ENCODE measurements around the gene BRIP1. TPM values are rescaled to one million over a fixed set of nuclear protein-coding genes. Genes with fewer than 3 reads are reported as not detected.

Gene BRIP1
- total RNA-seq, 1 donor from 2014 or later: 18.9 TPM

- Mint-ChIP-seq H3K27me3 (no peaks in the 10 kb centered on the region), H3K4me1 (ENCODE audit: unreplicated experiment) (no peaks in the 10 kb centered on the region), H3K4me3 (no peak overlapping the region), H3K36me3 (peaks cover 10% of the 10 kb centered on the region), H3K27ac (no peak overlapping the region), H3K9me3 (no peaks in the 10 kb centered on the region)
- no peak for DNase-seq (ENCODE audit: extremely low spot score, unreplicated experiment)
- TF ChIP-seq, protein P1, sequence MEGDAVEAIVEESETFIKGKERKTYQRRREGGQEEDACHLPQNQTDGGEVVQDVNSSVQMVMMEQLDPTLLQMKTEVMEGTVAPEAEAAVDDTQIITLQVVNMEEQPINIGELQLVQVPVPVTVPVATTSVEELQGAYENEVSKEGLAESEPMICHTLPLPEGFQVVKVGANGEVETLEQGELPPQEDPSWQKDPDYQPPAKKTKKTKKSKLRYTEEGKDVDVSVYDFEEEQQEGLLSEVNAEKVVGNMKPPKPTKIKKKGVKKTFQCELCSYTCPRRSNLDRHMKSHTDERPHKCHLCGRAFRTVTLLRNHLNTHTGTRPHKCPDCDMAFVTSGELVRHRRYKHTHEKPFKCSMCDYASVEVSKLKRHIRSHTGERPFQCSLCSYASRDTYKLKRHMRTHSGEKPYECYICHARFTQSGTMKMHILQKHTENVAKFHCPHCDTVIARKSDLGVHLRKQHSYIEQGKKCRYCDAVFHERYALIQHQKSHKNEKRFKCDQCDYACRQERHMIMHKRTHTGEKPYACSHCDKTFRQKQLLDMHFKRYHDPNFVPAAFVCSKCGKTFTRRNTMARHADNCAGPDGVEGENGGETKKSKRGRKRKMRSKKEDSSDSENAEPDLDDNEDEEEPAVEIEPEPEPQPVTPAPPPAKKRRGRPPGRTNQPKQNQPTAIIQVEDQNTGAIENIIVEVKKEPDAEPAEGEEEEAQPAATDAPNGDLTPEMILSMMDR (conservative IDR thresholded peaks at IDR 0.05): no peak
Measured at GRCh38 chr17:61816538-61816937, 46.8 kb downstream of the BRIP1 start.

GRCh38 chr17:61815863-61816503 lies 47.3 kb downstream of the BRIP1 start:
- Mint-ChIP-seq H3K27ac (no peak overlapping the region), H3K4me1 (ENCODE audit: unreplicated experiment) (no peaks in the 10 kb centered on the region), H3K9me3 (no peaks in the 10 kb centered on the region), H3K36me3 (peaks cover 9% of the 10 kb centered on the region), H3K4me3 (no peak overlapping the region), H3K27me3 (no peaks in the 10 kb centered on the region)
- TF ChIP-seq, protein P1 (conservative IDR thresholded peaks at IDR 0.05): no peak
- DNase-seq (ENCODE audit: extremely low spot score, unreplicated experiment): no peak

DNA sequence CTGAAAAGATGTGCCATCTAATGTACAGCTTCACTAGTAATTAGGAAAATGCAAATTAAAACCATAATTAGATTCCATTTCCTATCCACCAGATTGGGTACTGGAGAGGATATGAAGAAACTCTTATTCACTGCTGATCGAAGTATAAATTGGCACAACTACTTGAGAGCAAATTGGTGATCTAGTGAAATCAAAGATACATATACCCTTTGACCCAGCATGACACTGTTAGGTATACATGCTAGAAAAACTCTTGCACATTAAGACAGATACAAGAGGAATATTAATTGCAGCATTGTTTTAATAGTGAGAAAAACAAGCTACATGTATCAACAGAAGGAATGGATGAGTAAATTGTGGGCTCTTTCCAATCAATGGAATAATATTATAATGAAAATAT lies 48.8 kb downstream of the BRIP1 start:
- Mint-ChIP-seq H3K9me3 (no peaks in the 10 kb centered on the region), H3K4me1 (ENCODE audit: unreplicated experiment) (peaks cover 5% of the 10 kb centered on the region), H3K27ac (no peak overlapping the region), H3K27me3 (no peaks in the 10 kb centered on the region), H3K4me3 (no peak overlapping the region), H3K36me3 (peaks cover 3% of the 10 kb centered on the region)
- TF ChIP-seq, protein P1 (conservative IDR thresholded peaks at IDR 0.05): no peak
- no peak for DNase-seq (ENCODE audit: extremely low spot score, unreplicated experiment)

- Mint-ChIP-seq H3K27ac (no peak overlapping the region), H3K4me3 (peak overlapping the region; percentile 9), H3K9me3 (no peaks in the 10 kb centered on the region), H3K4me1 (ENCODE audit: unreplicated experiment) (peaks cover 5% of the 10 kb centered on the region), H3K27me3 (no peaks in the 10 kb centered on the region), H3K36me3 (peaks cover 4% of the 10 kb centered on the region)
- TF ChIP-seq, protein P1 (conservative IDR thresholded peaks at IDR 0.05): no peak
- DNase-seq (ENCODE audit: extremely low spot score, unreplicated experiment): no peak
Measured at GRCh38 chr17:61813211-61813610, 50.1 kb downstream of the BRIP1 start.

DNA sequence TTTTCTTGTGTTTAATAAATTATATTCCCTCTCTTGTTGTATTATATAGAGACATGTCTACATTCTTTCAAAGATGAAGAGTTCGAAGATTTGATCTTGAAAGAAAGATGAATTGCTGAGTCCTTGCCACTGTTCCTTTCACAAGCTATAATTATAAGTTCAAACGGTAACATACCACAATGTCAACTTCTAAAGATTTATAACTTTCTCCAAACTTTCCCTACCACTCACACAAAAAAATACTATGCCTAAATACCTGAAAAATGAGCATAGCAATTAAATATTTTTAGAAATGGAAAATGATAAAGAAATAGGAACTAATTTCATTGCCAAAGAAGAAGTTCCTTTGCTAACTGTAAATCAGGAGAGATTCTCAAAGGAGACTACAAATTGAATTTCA lies 50.6 kb downstream of the BRIP1 start:
- Mint-ChIP-seq H3K4me1 (ENCODE audit: unreplicated experiment) (peaks cover 5% of the 10 kb centered on the region), H3K4me3 (no peak overlapping the region), H3K36me3 (peaks cover 7% of the 10 kb centered on the region), H3K27me3 (no peaks in the 10 kb centered on the region), H3K9me3 (no peaks in the 10 kb centered on the region), H3K27ac (no peak overlapping the region)
- TF ChIP-seq, protein P1 (conservative IDR thresholded peaks at IDR 0.05): no peak
- DNase-seq (ENCODE audit: extremely low spot score, unreplicated experiment): no peak
